Measurements from ENCODE around the gene GAST. TPM values are rescaled to one million over a fixed set of nuclear protein-coding genes. Genes with fewer than 3 reads are reported as not detected.
A peak's percentile ranks its signal among the peaks of the same experiment; 100 is the strongest.

The GAST gene
- total RNA-seq (2022): 0.75 TPM in 1 of 2 replicates, not detected in the other
- Bru-seq, nascent RNA: not detected
- percentile 14 among the genes with signal in this experiment for BruChase-seq, experiment 1, labeled RNA remaining after a 2-hour chase
- percentile 15 among the genes with signal in this experiment for BruChase-seq, experiment 2, labeled RNA remaining after a 6-hour chase
- long read RNA-seq: 0 reads

- Histone ChIP-seq H3K4me3 (ENCODE audit: low read depth, low read length) (no peak within 1 kb of the TSS), H3K36me3 (ENCODE audit: control insufficient read depth, insufficient read depth, low read length) (no peaks in the 10 kb centered on the region), H3K27me3 (replicated peaks; ENCODE audit: control insufficient read depth, insufficient read depth, low read length) (no peaks in the 10 kb centered on the region), H3K4me1 (no peaks in the 10 kb centered on the region), H3K9me3 (no peaks in the 10 kb centered on the region)
- intact Hi-C loops (cut with micrococcal nuclease; ENCODE audit: unreplicated experiment): no loop called here
- BruUV-seq (replicated peaks): no TSS peak
- POLR2A ChIA-PET: no interaction called here
- Mint-ChIP-seq H3K9me3 (ENCODE audit: unreplicated experiment) (no peaks in the 10 kb centered on the region), H3K27me3 (ENCODE audit: insufficient read depth, unreplicated experiment) (peaks cover 3% of the 10 kb centered on the region), H3K4me1 (ENCODE audit: low read depth, unreplicated experiment) (no peaks in the 10 kb centered on the region), H3K36me3 (ENCODE audit: insufficient read depth, unreplicated experiment) (no peaks in the 10 kb centered on the region), H3K27ac (ENCODE audit: unreplicated experiment) (no peak within 1 kb of the TSS), H3K4me3 (ENCODE audit: unreplicated experiment) (no peak within 1 kb of the TSS)
- TF ChIP-seq CTCF (IDR thresholded peaks at IDR 0.05; ENCODE audit: insufficient read depth in 1 of 2, low read depth in 1 of 2, low read length in 1 of 2, severe bottlenecking in 1 of 2, unreplicated experiment in 1 of 2): no peak
- CTCF ChIA-PET: interaction anchor here (1.1 kb wide), 2 partner anchors 16 to 25 kb away, joined by 3 read pairs; no protein-coding TSS in a partner anchor
- DNase-seq: no peak
Observed at GRCh38 chr17:41711669-41712400, at the start of gene GAST. Gene GAST (plus strand): TSS chr17:41712331. CDS start chr17:41715437, 3,106 bp downstream.

GRCh38 chr17:41663451-41664171 lies 48.5 kb upstream of the GAST start:
- H3K4me1 Mint-ChIP-seq (ENCODE audit: low read depth, unreplicated experiment): peaks cover 18% of the 10 kb centered on the region
- no peak overlapping the region for H3K4me3 Mint-ChIP-seq (ENCODE audit: unreplicated experiment)
- no TSS peak for BruUV-seq (replicated peaks)
- Histone ChIP-seq H3K4me3 (ENCODE audit: low read depth, low read length) (no peak overlapping the region), H3K9me3 (no peaks in the 10 kb centered on the region), H3K4me1 (peaks cover 11% of the 10 kb centered on the region), H3K27me3 (replicated peaks; ENCODE audit: control insufficient read depth, insufficient read depth, low read length) (no peaks in the 10 kb centered on the region), H3K36me3 (ENCODE audit: control insufficient read depth, insufficient read depth, low read length) (no peaks in the 10 kb centered on the region)
- no peaks in the 10 kb centered on the region for H3K27me3 Mint-ChIP-seq (ENCODE audit: insufficient read depth, unreplicated experiment)
- H3K36me3 Mint-ChIP-seq (ENCODE audit: insufficient read depth, unreplicated experiment): peaks cover 11% of the 10 kb centered on the region
- POLR2A ChIA-PET: interaction anchor here (1.4 kb wide), 1 partner anchor 135 kb away, joined by 4 read pairs; no protein-coding TSS in a partner anchor
- CTCF ChIA-PET: interaction anchor here (0.6 to 2.7 kb wide), 27 partner anchors 10 to 1307 kb away, joined by 3 to 147 read pairs (median 5); partner anchors contain the start of genes KRT19, KRT32 and KRT36
- no peak for TF ChIP-seq CTCF (IDR thresholded peaks at IDR 0.05; ENCODE audit: insufficient read depth in 1 of 2, low read depth in 1 of 2, low read length in 1 of 2, severe bottlenecking in 1 of 2, unreplicated experiment in 1 of 2)
- no peaks in the 10 kb centered on the region for H3K9me3 Mint-ChIP-seq (ENCODE audit: unreplicated experiment)
- no peak for DNase-seq
- intact Hi-C loops (cut with micrococcal nuclease; ENCODE audit: unreplicated experiment): loop anchor here (5.0 kb wide), 1 partner anchor 246 kb away; no protein-coding TSS in a partner anchor
- no peak overlapping the region for H3K27ac Mint-ChIP-seq (ENCODE audit: unreplicated experiment)

DNA sequence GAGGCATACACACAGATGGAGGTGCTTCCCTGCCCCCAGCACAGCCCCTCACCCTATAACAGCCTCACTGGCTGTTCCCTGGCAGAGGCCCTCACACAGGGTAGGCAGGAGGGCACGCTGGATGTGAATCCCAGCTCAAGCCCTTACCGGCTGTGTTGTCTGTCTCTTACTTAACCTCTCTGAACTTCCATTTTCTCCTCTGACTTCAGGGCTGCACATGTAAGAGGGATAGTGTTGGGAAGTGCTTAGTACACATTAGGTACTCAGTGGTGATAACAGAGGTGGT lies 48.0 kb upstream of the GAST start:
- intact Hi-C loops (cut with micrococcal nuclease; ENCODE audit: unreplicated experiment): loop anchor here (5.0 kb wide), 1 partner anchor 247 kb away; no protein-coding TSS in a partner anchor
- Mint-ChIP-seq H3K27me3 (ENCODE audit: insufficient read depth, unreplicated experiment) (no peaks in the 10 kb centered on the region), H3K27ac (ENCODE audit: unreplicated experiment) (no peak overlapping the region), H3K9me3 (ENCODE audit: unreplicated experiment) (no peaks in the 10 kb centered on the region), H3K36me3 (ENCODE audit: insufficient read depth, unreplicated experiment) (peaks cover 11% of the 10 kb centered on the region), H3K4me1 (ENCODE audit: low read depth, unreplicated experiment) (peaks cover 18% of the 10 kb centered on the region), H3K4me3 (ENCODE audit: unreplicated experiment) (no peak overlapping the region)
- Histone ChIP-seq H3K9me3 (no peaks in the 10 kb centered on the region), H3K4me3 (ENCODE audit: low read depth, low read length) (no peak overlapping the region), H3K36me3 (ENCODE audit: control insufficient read depth, insufficient read depth, low read length) (no peaks in the 10 kb centered on the region), H3K4me1 (peaks cover 11% of the 10 kb centered on the region), H3K27me3 (replicated peaks; ENCODE audit: control insufficient read depth, insufficient read depth, low read length) (no peaks in the 10 kb centered on the region)
- BruUV-seq (replicated peaks): no TSS peak
- TF ChIP-seq CTCF (IDR thresholded peaks at IDR 0.05; ENCODE audit: insufficient read depth in 1 of 2, low read depth in 1 of 2, low read length in 1 of 2, severe bottlenecking in 1 of 2, unreplicated experiment in 1 of 2): no peak
- DNase-seq: no peak
- ChIA-PET CTCF (interaction anchor here (0.6 to 2.7 kb wide), 7 partner anchors 10 to 791 kb away, joined by 3 to 147 read pairs (median 7); partner anchors contain the start of genes KRT19 and KRT36), POLR2A (no interaction called here)

Measured in Caco-2 (cell line).